Measurements from ENCODE around the gene RCHY1. TPM values are rescaled to one million over a fixed set of nuclear protein-coding genes. Genes with fewer than 3 reads are reported as not detected.

The RCHY1 gene
- total RNA-seq, 1 donor from 2014 or later: 35.3 TPM

GRCh38 chr4:75495476-75495875 is 18.7 kb downstream of the RCHY1 start:
- peaks cover 11% of the 10 kb centered on the region for H3K36me3 ChIP-seq (ENCODE audit: insufficient read depth, low read length)
- H3K4me2 ChIP-seq (ENCODE audit: low read length): no peak overlapping the region
- FAIRE-seq (peak; percentile 71), DNase-seq (ENCODE audit: low read depth) (no peak)
- TF ChIP-seq CTCF (IDR thresholded peaks at IDR 0.05; ENCODE audit: insufficient read depth, low read depth, low read length): no peak
- TF ChIP-seq EZH2 (IDR thresholded peaks at IDR 0.05; ENCODE audit: insufficient read depth, low read length): no peak
- Mint-ChIP-seq H3K27ac (ENCODE audit: unreplicated experiment) (no peak overlapping the region), H3K27me3 (ENCODE audit: low read depth, unreplicated experiment) (no peaks in the 10 kb centered on the region), H3K9me3 (ENCODE audit: unreplicated experiment) (peaks cover 2% of the 10 kb centered on the region), H3K4me1 (ENCODE audit: low read depth, unreplicated experiment) (peaks cover 14% of the 10 kb centered on the region), H3K4me3 (ENCODE audit: unreplicated experiment) (no peak overlapping the region), H3K36me3 (ENCODE audit: low read depth, unreplicated experiment) (peaks cover 12% of the 10 kb centered on the region)
- no peak overlapping the region for H3K4me3 ChIP-seq (ENCODE audit: insufficient read depth, low read depth, low read length)
- peaks cover 49% of the 10 kb centered on the region for H3K79me2 ChIP-seq (ENCODE audit: insufficient read depth, low read length)
- peaks cover 20% of the 10 kb centered on the region for H4K20me1 ChIP-seq (ENCODE audit: insufficient read depth, low read length)
- H3K9me3 ChIP-seq (ENCODE audit: insufficient read depth, low read depth, low read length): no peaks in the 10 kb centered on the region
- no peak overlapping the region for H3K27ac ChIP-seq (ENCODE audit: low read depth, low read length)
- no peak overlapping the region for H3K9ac ChIP-seq (ENCODE audit: low read length)
- H3K27me3 ChIP-seq (ENCODE audit: insufficient read depth, low read length): no peaks in the 10 kb centered on the region
- H2AFZ ChIP-seq (ENCODE audit: low read depth, low read length): no peak overlapping the region
- H3K4me1 ChIP-seq (ENCODE audit: insufficient read depth, low read length): no peaks in the 10 kb centered on the region

DNA sequence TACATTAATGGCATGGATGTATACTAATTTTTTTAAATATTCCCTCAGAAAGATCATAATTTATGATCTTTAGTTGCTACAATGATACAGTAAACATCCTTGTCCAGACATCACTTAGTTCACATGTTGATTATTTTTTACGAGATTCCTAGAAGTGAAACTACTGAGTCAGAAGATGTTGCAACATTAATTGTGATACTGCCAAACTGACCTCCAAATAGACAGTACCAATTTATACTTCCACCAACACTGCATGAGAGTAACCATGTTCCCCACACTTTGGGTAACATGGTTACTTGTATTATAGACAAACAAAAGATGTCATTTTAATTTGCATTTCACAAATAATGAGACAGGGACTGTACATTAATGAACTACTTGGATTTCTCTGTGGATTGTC is 19.6 kb downstream of the RCHY1 start:
- no peaks in the 10 kb centered on the region for H3K27me3 Mint-ChIP-seq (ENCODE audit: low read depth, unreplicated experiment)

More for the DNA sequence above, 19.6 kb downstream of the RCHY1 start:
- Histone ChIP-seq H3K27ac (ENCODE audit: low read depth, low read length) (no peak overlapping the region), H3K36me3 (ENCODE audit: insufficient read depth, low read length) (peaks cover 17% of the 10 kb centered on the region), H3K9ac (ENCODE audit: low read length) (no peak overlapping the region), H3K79me2 (ENCODE audit: insufficient read depth, low read length) (peaks cover 39% of the 10 kb centered on the region), H2AFZ (ENCODE audit: low read depth, low read length) (no peak overlapping the region), H3K4me1 (ENCODE audit: insufficient read depth, low read length) (no peaks in the 10 kb centered on the region), H3K9me3 (ENCODE audit: insufficient read depth, low read depth, low read length) (no peaks in the 10 kb centered on the region), H4K20me1 (ENCODE audit: insufficient read depth, low read length) (peaks cover 20% of the 10 kb centered on the region), H3K4me3 (ENCODE audit: insufficient read depth, low read depth, low read length) (no peak overlapping the region), H3K27me3 (ENCODE audit: insufficient read depth, low read length) (no peaks in the 10 kb centered on the region), H3K4me2 (ENCODE audit: low read length) (no peak overlapping the region)
- H3K4me3 Mint-ChIP-seq (ENCODE audit: unreplicated experiment): no peak overlapping the region
- peak; percentile 67 for FAIRE-seq
- H3K27ac Mint-ChIP-seq (ENCODE audit: unreplicated experiment): no peak overlapping the region
- peaks cover 13% of the 10 kb centered on the region for H3K36me3 Mint-ChIP-seq (ENCODE audit: low read depth, unreplicated experiment)
- peaks cover 14% of the 10 kb centered on the region for H3K4me1 Mint-ChIP-seq (ENCODE audit: low read depth, unreplicated experiment)
- peaks cover 2% of the 10 kb centered on the region for H3K9me3 Mint-ChIP-seq (ENCODE audit: unreplicated experiment)
- no peak for TF ChIP-seq CTCF (IDR thresholded peaks at IDR 0.05; ENCODE audit: insufficient read depth, low read depth, low read length)
- no peak for TF ChIP-seq EZH2 (IDR thresholded peaks at IDR 0.05; ENCODE audit: insufficient read depth, low read length)
- peak; percentile 68 for DNase-seq (ENCODE audit: low read depth)
